CD4-positive, alpha-beta T cell treated with Interleukin-6 for 4 hours (primary cell): ENCODE results near the gene GJB1.
A peak's percentile ranks its signal among the peaks of the same experiment; 100 is the strongest.
"Not testable (repeated sequence)": the region's sequence is repeated elsewhere in the genome, so short reads cannot be mapped to it uniquely, and the experiment has no call there.

Experiments used
- DNase-seq: peaks from one replicate; pipeline ENCODE4 v3.0.0-alpha.2; 2020; ENCODE audit warnings: mixed read lengths

The GJB1 gene

GRCh38 chrX:71222929-71223328 lies at the start of gene GJB1:
TSS of gene GJB1 (plus strand) at chrX:71223224. CDS start at chrX:71223708, 484 bp downstream.
- no peak for DNase-seq

DNA sequence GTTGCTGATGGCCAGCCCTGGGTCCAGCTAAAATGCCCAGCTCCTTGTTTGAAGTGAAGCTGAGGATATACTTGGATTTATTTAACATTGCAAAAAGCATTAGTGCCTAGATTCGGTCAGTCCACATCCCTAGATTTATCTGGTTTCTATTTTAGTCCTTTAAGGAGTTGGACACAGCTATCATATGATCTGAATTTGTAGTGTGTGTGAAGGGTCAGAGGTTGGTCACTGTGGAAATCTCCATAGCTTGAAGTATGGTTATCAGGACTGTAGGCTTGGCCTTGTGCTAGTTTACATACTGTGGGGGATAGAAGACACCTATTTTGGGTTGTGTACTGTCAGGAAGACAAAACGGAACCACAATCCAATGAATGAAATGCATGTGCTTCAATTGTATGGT lies 49.6 kb upstream of the GJB1 start:
- no peak for DNase-seq

- DNase-seq = no peak
Measured at GRCh38 chrX:71174795-71175194, 48.2 kb upstream of the GJB1 start.

- no peak for DNase-seq
Measured at GRCh38 chrX:71175531-71175930, 47.5 kb upstream of the GJB1 start.

DNA sequence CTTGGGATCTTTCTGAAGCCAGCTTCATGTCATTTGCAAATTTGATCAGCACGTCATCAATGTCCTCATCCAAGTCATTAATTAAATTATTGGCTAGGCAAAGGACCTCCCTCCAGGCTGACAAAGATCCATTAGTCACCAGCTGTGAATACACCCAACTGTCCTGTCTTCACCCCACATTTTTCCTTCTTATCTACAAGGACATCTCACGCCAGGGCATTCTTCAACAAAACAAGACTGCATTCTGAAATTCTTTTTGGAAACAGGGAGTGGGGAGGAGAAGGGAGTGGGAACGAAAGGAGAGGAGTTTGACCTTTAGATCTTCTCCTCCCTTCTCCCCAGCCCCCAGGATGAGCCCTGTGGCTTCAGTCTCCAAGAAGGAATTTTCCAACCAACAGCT lies 45.7 kb upstream of the GJB1 start:
- DNase-seq = no peak

GRCh38 chrX:71178908-71179307 lies 44.1 kb upstream of the GJB1 start:
- peak; percentile 61 for DNase-seq

- DNase-seq = not testable (repeated sequence)
Measured at GRCh38 chrX:71180579-71181265, 42.3 kb upstream of the GJB1 start.

GRCh38 chrX:71181558-71181909 lies 41.5 kb upstream of the GJB1 start:
- peak; percentile 33 for DNase-seq

DNA sequence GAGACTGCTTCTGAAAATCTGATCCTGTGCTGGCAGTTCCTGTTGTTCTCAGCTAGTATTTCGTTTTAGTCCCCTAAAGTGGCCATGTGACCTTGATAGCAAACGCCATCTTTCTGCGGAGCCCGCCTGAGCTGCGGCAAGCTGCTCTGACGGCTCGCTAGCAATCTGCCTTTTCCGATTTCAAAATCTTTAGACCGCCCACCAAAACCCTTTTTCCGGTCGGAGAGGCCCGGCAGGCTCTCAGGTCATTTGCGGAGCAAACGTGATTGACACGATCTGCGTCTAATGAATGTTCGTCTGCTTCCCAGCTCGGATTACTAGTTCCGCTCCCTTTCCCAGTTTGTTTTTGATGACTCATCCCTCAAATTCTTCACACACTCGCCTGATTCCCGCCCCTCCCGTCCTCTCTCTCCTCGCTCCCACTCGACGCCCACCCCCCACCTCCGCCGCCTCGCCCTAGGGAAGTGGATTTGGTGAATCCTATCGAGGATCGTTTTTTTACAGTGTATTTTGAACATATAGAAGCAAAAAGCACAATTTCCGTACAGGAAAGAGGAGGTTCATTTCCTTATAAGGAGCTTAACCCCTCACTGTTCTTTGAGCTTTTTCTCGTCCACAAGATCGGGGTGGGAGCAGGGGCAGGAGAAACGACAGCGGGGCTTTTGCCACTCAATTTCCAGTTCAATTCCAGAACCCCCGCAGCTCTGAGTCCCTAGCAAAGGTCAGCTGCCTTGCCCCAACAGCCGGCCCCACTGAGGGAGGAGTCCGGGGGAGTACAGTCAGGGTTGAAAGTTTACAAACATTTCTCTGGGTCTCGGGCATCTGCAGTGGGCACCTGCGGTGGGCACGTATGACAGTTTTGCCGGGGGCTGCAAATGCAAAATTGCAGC lies 40.9 kb upstream of the GJB1 start:
- peak; percentile 82 for DNase-seq

DNA sequence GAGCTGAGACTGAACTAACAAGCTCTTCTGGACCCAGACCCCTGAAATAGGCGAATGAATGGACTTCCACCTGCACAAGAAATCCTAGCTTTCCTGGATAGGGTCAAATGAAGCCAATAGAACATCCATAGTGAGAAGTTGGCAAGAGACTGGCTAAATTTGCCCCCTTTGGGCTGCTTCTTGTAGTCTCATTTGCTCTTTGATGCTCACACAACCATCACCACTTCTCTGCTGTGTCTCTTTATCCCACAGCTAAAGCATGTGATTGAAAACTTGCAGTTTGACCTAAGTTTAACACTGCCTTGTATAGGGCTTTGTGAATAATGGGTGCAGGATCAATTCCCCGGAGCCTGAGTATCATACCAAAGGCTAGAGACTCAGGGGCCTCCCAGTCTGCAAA lies 40.2 kb upstream of the GJB1 start:
- DNase-seq = no peak

GRCh38 chrX:71183341-71183740 lies 39.7 kb upstream of the GJB1 start:
- no peak for DNase-seq

DNA sequence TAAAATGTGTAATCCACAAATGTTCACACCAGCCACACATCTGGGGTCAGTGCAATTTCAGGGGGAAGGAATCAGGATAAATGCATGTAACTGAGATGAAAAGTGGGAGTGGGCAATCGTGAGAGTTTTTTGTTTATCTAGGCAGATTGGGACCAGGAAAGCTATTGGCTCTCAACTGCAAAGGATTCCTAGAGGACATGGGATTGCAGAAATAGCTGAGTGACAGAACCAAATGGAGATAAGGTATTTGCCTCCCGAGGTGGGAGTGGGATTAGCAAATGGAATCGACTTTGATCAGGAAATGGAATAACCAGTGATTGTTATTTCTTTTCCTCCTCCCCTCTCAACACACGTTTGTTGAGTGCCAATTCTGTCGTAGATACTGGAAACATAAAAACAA lies 38.9 kb upstream of the GJB1 start:
- DNase-seq = no peak

DNA sequence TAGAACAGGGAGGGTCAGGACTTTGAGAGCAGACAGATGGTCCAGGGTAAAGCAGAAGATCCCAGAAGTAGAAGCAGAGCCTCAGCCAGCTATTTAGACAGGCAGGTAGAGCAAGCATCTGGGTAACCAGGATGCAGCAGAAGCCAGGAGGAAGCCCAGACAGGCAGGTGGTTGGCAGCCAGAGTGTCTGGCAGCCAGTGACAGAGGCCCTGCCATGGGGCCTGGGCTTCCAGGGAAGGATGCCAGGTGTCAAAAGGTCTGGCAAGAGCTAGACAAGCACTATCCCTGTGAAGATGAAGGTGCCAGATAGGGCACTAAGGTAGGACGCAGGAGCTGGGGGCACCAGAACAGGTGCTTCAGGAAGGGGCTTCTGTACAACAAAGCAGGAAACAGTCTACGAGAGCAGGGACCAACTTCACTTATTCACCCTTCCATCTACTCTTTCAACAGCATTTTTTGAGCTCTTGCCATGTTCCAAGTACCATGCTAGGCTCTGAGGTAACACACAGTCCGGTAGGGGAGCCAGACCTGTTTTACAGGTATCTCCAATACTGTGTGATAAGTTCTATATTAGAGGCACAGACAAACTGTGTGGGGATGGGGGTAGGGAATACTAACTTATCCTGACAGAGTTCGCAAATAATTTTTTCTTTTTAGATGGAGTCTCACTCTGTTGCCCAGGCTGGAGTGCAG lies 38.1 kb upstream of the GJB1 start:
- no peak for DNase-seq

- DNase-seq = no peak
Measured at GRCh38 chrX:71191248-71191647, 31.8 kb upstream of the GJB1 start.

- DNase-seq = peak; percentile 13
Measured at GRCh38 chrX:71195964-71196649, 26.9 kb upstream of the GJB1 start.

DNA sequence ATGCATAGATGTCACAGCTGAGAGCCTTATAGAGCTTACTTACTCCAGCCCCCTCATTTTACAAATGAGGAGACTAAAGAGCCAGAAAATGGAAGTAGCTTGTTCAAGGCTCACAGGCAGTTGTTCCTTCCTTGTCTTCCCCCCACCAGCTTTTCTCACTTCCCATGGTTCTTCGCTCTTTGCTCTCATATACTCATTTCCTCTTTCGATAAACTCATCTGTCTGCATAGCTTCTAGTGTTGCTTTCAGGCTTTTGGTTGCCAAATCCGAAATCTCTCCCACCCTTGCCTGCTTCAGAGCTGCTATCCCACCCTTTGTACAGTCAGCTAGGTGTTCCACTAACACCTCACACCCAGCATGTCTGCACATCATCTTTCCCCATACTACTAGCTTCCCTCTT lies 25.0 kb upstream of the GJB1 start:
- DNase-seq = peak; percentile 19

DNA sequence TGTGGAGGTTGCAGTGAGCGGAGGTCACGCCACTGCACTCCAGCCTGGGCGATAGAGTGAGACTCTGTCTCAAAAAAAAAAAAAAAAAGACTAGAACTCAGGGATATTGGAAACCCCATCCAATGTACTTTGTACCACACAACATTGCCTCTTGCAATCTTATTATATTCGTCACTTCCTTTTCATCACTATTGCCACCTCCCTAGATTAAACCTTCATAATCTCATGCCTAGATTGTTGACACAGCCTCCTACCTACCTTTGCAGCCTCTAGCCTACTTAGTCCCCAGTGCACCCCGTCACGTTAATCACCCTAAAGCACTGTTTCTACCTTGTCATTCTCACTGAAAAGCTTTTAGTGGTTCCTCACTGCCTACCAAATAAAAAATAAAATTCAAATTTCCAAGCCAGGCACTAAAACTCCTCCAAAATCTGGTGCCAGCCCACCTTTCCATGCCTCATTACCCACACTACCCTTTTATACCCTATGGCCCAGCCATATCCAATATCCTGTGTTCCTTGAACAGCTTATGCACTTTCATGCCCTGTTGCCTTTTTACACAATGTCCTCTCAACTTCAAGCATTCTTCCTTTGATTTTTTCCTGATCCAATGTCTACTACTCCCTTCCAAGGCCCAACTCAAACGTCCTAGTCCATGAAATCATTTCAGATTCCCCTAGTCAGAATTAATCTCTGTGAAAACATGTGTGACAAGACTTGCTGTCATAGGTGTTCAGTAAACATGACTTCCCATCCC lies 23.6 kb upstream of the GJB1 start:
- no peak for DNase-seq

GRCh38 chrX:71210816-71211215 lies 12.2 kb upstream of the GJB1 start:
- no peak for DNase-seq

DNA sequence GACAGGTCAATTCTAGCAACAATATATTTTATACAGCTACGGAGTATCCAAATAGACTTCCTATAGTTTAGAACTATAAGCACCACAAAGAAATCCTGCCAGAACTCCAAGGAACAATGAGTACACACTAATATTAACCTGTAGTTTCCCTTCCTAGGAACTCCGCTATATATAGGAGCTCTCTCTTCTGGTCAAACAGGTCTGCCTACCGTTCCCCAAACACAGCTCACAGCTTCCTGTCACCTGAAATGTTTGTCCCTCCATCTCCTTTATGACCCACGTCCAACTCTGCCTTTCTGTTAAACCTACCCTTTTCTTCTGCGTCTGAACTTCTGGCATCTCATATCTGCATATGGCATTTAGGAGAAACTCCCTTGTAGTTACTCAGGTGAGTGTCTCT lies 10.5 kb upstream of the GJB1 start:
- no peak for DNase-seq

DNA sequence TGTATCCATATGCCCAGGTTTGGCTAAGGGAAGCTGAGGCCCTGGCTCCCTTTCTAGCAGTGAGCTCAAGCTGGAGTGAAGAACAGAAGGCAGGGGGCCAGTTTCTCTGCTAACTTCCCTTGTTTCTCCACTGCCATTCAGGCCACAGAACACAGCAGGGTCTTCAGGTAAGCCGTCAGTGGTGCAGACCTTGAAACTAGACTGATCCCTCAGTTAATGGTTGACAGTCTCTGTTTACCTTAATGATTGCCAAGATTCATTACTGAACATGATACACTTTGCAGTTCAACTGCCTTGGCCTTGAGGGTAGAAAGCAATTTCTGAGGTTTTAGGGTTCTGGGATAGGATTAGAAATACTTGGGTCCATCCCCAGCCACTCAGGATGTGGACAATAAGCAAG lies 8.9 kb upstream of the GJB1 start:
- no peak for DNase-seq

DNA sequence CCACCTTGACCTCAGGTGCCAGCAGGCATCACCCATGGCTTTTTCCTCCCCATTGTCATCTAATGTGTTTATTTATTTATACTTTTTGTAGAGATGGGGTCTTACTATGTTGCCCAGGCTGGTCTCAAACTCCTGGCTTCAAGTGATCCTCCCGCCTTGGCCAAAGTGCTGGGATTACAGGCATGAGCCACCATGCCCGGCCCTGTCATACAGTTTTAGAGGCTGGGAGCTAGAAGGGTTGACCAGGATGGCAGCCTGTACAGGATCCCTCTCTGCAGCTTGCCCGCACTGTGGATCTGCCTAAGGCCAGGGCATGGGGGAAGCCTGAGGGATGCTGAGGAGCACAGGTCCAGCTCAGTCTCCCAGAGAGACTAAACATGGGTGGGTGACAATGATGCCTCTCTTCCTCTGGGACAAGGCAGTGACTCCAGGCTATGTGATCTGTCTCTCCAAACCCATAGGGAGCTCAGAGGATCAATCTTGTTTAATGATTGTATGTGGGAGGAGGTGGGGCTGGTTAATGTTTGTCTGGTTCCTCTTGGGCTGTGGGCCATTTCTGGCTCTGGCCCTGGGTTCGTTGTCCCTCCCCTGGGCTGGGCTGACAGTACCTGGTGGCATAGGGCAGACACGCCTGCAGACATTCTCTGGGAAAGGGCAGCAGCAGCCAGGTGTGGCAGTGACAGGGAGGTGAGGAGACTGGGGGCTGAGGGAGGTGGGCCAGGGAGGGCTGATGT lies 8.3 kb upstream of the GJB1 start:
- no peak for DNase-seq
